ENCODE data around the gene NLRC5. TPM values are rescaled to one million over a fixed set of nuclear protein-coding genes. Genes with fewer than 3 reads are reported as not detected.

NLRC5 gene
- total RNA-seq, 2 experiments from 2014 or later, result 424 to 434 TPM

DNA sequence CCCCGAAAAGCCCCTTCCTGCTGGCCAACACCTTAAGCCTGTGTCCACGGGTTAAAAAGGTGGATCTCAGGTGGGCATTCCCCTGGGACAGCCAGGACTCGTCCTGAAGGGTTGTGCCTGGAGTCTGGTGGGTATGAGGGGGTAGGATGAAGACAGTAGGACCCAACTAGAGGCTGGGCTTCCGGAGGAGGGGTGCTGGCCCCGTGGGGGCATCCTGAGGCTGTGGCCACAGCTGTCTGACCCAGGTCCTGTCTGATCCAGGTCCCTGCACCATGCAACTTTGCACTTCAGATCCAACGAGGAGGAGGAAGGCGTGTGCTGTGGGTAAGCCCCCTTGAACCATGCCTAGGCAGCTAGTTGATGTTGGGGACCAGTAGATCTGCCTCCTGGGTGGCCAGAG is 65.4 kb downstream of the NLRC5 start:
- POLR2A ChIA-PET, result interaction anchor here (1.3 kb wide), 1 partner anchor 66 kb away, joined by 5 read pairs; the partner anchor contains the start of gene NLRC5
- no peak overlapping the region for H3K27ac Mint-ChIP-seq

DNA sequence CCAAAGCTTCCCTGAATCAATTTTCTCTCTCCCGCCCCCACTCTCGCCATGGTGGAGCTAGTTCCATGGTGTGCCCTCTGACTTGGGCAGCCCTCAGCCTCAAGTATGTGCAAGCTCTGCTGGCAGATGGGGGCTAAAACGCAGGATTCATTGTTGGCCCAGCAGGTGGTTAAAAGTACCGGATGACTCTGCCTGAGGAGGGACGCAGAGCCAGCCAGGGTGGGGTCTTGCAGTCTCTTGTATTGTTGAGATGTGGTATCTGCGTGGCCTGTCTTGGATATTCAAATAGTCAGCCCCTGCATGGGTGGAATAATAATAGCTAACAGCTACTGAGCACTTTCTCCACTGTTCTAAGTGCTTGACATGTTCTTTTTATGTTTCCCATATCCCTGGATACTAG is 66.3 kb downstream of the NLRC5 start:
- ChIA-PET CTCF (interaction anchor here (1.4 kb wide), 1 partner anchor 91 kb away, joined by 4 read pairs; no protein-coding TSS in a partner anchor), POLR2A (interaction anchor here (0.6 kb wide), 1 partner anchor 91 kb away, joined by 3 read pairs; no protein-coding TSS in a partner anchor)
- H3K36me3 ChIP-seq (ENCODE audit: insufficient read depth, low read length), result peaks cover 94% of the 10 kb centered on the region
- H3K27me3 ChIP-seq (ENCODE audit: control insufficient read depth in 1 of 2, insufficient read depth in 2 of 2, low read length in 2 of 2), result no peaks in the 10 kb centered on the region
- H3K27ac ChIP-seq (ENCODE audit: low read depth in 1 of 2, low read length in 2 of 2), result no peak overlapping the region
- H3K36me3 Mint-ChIP-seq (ENCODE audit: low read depth), result peaks cover 94% of the 10 kb centered on the region
- no peak for DNase-seq
- no peak overlapping the region for H3K4me3 Mint-ChIP-seq
- TF ChIP-seq, protein P1, sequence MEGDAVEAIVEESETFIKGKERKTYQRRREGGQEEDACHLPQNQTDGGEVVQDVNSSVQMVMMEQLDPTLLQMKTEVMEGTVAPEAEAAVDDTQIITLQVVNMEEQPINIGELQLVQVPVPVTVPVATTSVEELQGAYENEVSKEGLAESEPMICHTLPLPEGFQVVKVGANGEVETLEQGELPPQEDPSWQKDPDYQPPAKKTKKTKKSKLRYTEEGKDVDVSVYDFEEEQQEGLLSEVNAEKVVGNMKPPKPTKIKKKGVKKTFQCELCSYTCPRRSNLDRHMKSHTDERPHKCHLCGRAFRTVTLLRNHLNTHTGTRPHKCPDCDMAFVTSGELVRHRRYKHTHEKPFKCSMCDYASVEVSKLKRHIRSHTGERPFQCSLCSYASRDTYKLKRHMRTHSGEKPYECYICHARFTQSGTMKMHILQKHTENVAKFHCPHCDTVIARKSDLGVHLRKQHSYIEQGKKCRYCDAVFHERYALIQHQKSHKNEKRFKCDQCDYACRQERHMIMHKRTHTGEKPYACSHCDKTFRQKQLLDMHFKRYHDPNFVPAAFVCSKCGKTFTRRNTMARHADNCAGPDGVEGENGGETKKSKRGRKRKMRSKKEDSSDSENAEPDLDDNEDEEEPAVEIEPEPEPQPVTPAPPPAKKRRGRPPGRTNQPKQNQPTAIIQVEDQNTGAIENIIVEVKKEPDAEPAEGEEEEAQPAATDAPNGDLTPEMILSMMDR (IDR thresholded peaks at IDR 0.05), result no peak
- no peaks in the 10 kb centered on the region for H3K9me3 Mint-ChIP-seq
- peaks cover 13% of the 10 kb centered on the region for H3K4me1 ChIP-seq (ENCODE audit: insufficient read depth, low read length)
- H3K27ac Mint-ChIP-seq, result no peak overlapping the region
- H3K9me3 ChIP-seq (ENCODE audit: control insufficient read depth in 1 of 2, insufficient read depth in 1 of 2, low read length in 2 of 2), result no peaks in the 10 kb centered on the region
- no peaks in the 10 kb centered on the region for H3K27me3 Mint-ChIP-seq
- intact Hi-C loops (cut with DNase I, micrococcal nuclease), result no loop called here
- no peak for ATAC-seq (ENCODE audit: poor library complexity)
- H3K4me3 ChIP-seq (ENCODE audit: low read length), result no peak overlapping the region
- peaks cover 12% of the 10 kb centered on the region for H3K4me1 Mint-ChIP-seq (ENCODE audit: low read depth)

More for the DNA sequence above, 65.4 kb downstream of the NLRC5 start:
- CTCF ChIA-PET, result interaction anchor here (1.4 kb wide), 1 partner anchor 90 kb away, joined by 4 read pairs; no protein-coding TSS in a partner anchor
- no peaks in the 10 kb centered on the region for H3K27me3 Mint-ChIP-seq
- no peak overlapping the region for H3K4me3 Mint-ChIP-seq
- Histone ChIP-seq H3K36me3 (ENCODE audit: insufficient read depth, low read length) (peaks cover 94% of the 10 kb centered on the region), H3K9me3 (ENCODE audit: control insufficient read depth in 1 of 2, insufficient read depth in 1 of 2, low read length in 2 of 2) (no peaks in the 10 kb centered on the region), H3K4me1 (ENCODE audit: insufficient read depth, low read length) (peaks cover 8% of the 10 kb centered on the region), H3K27ac (ENCODE audit: low read depth in 1 of 2, low read length in 2 of 2) (peak overlapping the region in 1 of 2 donors; percentile 2), H3K4me3 (ENCODE audit: low read length) (no peak overlapping the region), H3K27me3 (ENCODE audit: control insufficient read depth in 1 of 2, insufficient read depth in 2 of 2, low read length in 2 of 2) (no peaks in the 10 kb centered on the region)
- ATAC-seq (ENCODE audit: poor library complexity) (no peak), DNase-seq (no peak)
- peaks cover 6% of the 10 kb centered on the region for H3K4me1 Mint-ChIP-seq (ENCODE audit: low read depth)
- peaks cover 94% of the 10 kb centered on the region for H3K36me3 Mint-ChIP-seq (ENCODE audit: low read depth)
- no peaks in the 10 kb centered on the region for H3K9me3 Mint-ChIP-seq
- TF ChIP-seq, protein P1 (IDR thresholded peaks at IDR 0.05), result no peak
- intact Hi-C loops (cut with DNase I, micrococcal nuclease), result no loop called here

DNA sequence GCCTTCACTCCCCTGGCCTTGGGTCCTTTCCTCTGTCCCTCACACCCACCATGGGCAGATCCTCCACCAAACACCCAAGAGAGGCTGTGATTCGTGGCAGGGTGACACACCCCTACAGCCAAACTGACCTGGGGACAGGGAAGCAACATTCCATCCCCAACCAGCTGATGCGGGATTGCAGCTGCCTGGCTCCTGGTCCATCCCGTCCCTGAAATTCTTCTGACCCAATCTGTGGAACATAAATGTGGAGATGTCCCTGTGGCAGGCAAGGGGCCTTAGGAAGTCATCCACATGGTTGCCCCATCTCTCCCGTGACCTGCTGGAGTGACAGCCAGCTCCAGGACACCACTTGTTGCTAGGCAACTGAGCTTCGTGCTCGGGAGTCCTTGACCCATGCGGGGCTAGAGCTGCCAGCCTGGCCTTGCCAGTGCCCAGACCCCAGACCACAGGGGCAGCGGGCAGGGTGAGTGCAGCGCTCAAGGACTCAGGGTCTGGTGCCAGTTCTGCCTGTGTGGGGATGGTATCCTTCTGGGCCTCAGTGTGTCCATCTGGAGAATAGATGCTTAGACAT is 69.0 kb downstream of the NLRC5 start:
- no peaks in the 10 kb centered on the region for H3K27me3 ChIP-seq (ENCODE audit: control insufficient read depth in 1 of 2, insufficient read depth in 2 of 2, low read length in 2 of 2)
- H3K9me3 ChIP-seq (ENCODE audit: control insufficient read depth in 1 of 2, insufficient read depth in 1 of 2, low read length in 2 of 2), result no peaks in the 10 kb centered on the region
- ChIA-PET CTCF (no interaction called here), POLR2A (no interaction called here)
- Mint-ChIP-seq H3K27ac (no peak overlapping the region), H3K36me3 (ENCODE audit: low read depth) (peaks cover 91% of the 10 kb centered on the region), H3K4me1 (ENCODE audit: low read depth) (peaks cover 7% of the 10 kb centered on the region), H3K4me3 (no peak overlapping the region), H3K9me3 (no peaks in the 10 kb centered on the region), H3K27me3 (no peaks in the 10 kb centered on the region)
- H3K36me3 ChIP-seq (ENCODE audit: insufficient read depth, low read length), result peaks cover 92% of the 10 kb centered on the region
- H3K4me3 ChIP-seq (ENCODE audit: low read length), result no peak overlapping the region
- ATAC-seq (ENCODE audit: poor library complexity), result no peak
- H3K4me1 ChIP-seq (ENCODE audit: insufficient read depth, low read length), result peaks cover 13% of the 10 kb centered on the region
- TF ChIP-seq, protein P1 (IDR thresholded peaks at IDR 0.05), result no peak
- DNase-seq, result no peak
- H3K27ac ChIP-seq (ENCODE audit: low read depth in 1 of 2, low read length in 2 of 2), result no peak overlapping the region
- intact Hi-C loops (cut with DNase I, micrococcal nuclease), result no loop called here
